ENCODE data around the gene NSD1. TPM values are rescaled to one million over a fixed set of nuclear protein-coding genes. Genes with fewer than 3 reads are reported as not detected.

The NSD1 gene
- total and polyA plus RNA-seq, 2 of the 4 experiments (the other 2 are of a cell fraction): 7.7 to 31.0 TPM

GRCh38 chr5:177332031-177332895 lies 198.7 kb downstream of the NSD1 start:
- Histone ChIP-seq H4K20me1 (ENCODE audit: insufficient read depth, low read length) (no peaks in the 10 kb centered on the region; the same call in 1 of the 2 replicates), H3K4me3 (ENCODE audit: insufficient read depth, low read depth, low read length) (no peak overlapping the region), H3K27me3 (ENCODE audit: control insufficient read depth, insufficient read depth, low read length) (no peaks in the 10 kb centered on the region), H4K91ac (ENCODE audit: insufficient read depth, low read depth, low read length) (no peak overlapping the region), H3K9me1 (ENCODE audit: insufficient read depth, low read length) (no peaks in the 10 kb centered on the region), H2AFZ (replicated peaks; ENCODE audit: low read length, poor library complexity) (peak overlapping the region; percentile 27), H2BK5ac (ENCODE audit: low read depth, low read length, poor library complexity, severe bottlenecking) (no peak overlapping the region), H3K4me2 (ENCODE audit: low read depth, low read length) (no peak overlapping the region), H3K23ac (ENCODE audit: low read depth, low read length) (no peak overlapping the region), H4K8ac (ENCODE audit: low read depth in 2 of 2, low read length in 2 of 2) (no peak overlapping the region), H2AK5ac (ENCODE audit: low read depth, low read length) (no peak overlapping the region), H3K9me3 (ENCODE audit: control insufficient read depth, insufficient read depth, low read length) (no peaks in the 10 kb centered on the region), H3K56ac (ENCODE audit: extremely low read depth, insufficient read depth, low read length) (no peak overlapping the region), H2AK9ac (replicated peaks; ENCODE audit: low read depth, low read length, poor library complexity) (no peak overlapping the region), H3K4me1 (ENCODE audit: control insufficient read depth, insufficient read depth, low read length) (no peaks in the 10 kb centered on the region), H3K79me1 (ENCODE audit: low read depth in 1 of 2, low read length in 2 of 2) (peaks cover 5 to 17% of the 10 kb centered on the region in 2 experiments; a peak in 2 of 4 replicates), H3K14ac (replicated peaks; ENCODE audit: low read depth, low read length) (no peak overlapping the region), H3K18ac (ENCODE audit: low read depth, low read length) (no peak overlapping the region), H3K4ac (ENCODE audit: low read depth, low read length) (no peak overlapping the region), H2BK120ac (ENCODE audit: low read depth, low read length) (no peak overlapping the region), H2BK15ac (ENCODE audit: low read depth, low read length) (no peak overlapping the region), H3K9ac (ENCODE audit: low read depth, low read length) (no peak overlapping the region), H3K27ac (ENCODE audit: insufficient read depth, low read length) (no peak overlapping the region), H4K5ac (ENCODE audit: low read depth, low read length) (no peak overlapping the region), H3K36me3 (ENCODE audit: control insufficient read depth, insufficient read depth, low read length) (peaks cover 73% of the 10 kb centered on the region), H2BK20ac (ENCODE audit: low read depth, low read length) (no peak overlapping the region)
- WGBS, 2 experiments (ENCODE audit: extremely low coverage in 2 of 2, insufficient read length in 1 of 2): 95% methylated on average over 18 of the region's 35 CpGs; no CpG with 5 or more reads in 1 of the 2 experiments
- ChIA-PET CTCF (no interaction called here), POLR2A (ENCODE audit: unreplicated experiment) (no interaction called here)
- TF ChIP-seq FOS (IDR thresholded peaks at IDR 0.05; ENCODE audit: low read depth, low read length): no peak
- TF ChIP-seq SMC3 (IDR thresholded peaks at IDR 0.05; ENCODE audit: low read depth, low read length): no peak
- BruUV-seq (replicated peaks): no TSS peak
- ATAC-seq (ENCODE audit: low read depth) (no peak), DNase-seq (no peak)
- in situ Hi-C loops (cut with MboI; ENCODE audit: low sequenced_read_pairs) (no loop called here), dilution Hi-C loops (cut with HindIII; ENCODE audit: low sequenced_read_pairs, unreplicated experiment) (no loop called here), intact Hi-C loops (cut with micrococcal nuclease) (no loop called here)

Measured in IMR-90 (cell line).